HG02970 (cell line): ENCODE results near the gene RNF138.
"Not testable (repeated sequence)": the region's sequence is repeated elsewhere in the genome, so short reads cannot be mapped to it uniquely, and the experiment has no call there.

Source experiments
- ATAC-seq: cut with Tn5 transposase; IDR thresholded peaks from one replicate; pipeline ENCODE4 v1.9.1; 2021; ENCODE audit warnings: mild to moderate bottlenecking, moderate library complexity, moderate number of reproducible peaks; ENCODE audit not compliant: unreplicated experiment, low FRiP score

Gene RNF138

GRCh38 chr18:32095192-32095899 is 3.7 kb downstream of the RNF138 start:
- ATAC-seq = no peak

GRCh38 chr18:32095900-32096229 is 4.2 kb downstream of the RNF138 start:
- no peak for ATAC-seq

GRCh38 chr18:32096946-32097345 is 5.3 kb downstream of the RNF138 start:
- no peak for ATAC-seq

- ATAC-seq = no peak
Measured at GRCh38 chr18:32104516-32104915, 12.8 kb downstream of the RNF138 start.

- no peak for ATAC-seq
Measured at GRCh38 chr18:32110005-32110404, 18.3 kb downstream of the RNF138 start.

GRCh38 chr18:32111706-32112105 is 20.0 kb downstream of the RNF138 start:
- ATAC-seq = no peak

GRCh38 chr18:32112826-32113225 is 21.2 kb downstream of the RNF138 start:
- no peak for ATAC-seq

GRCh38 chr18:32114293-32114942 is 22.7 kb downstream of the RNF138 start:
- ATAC-seq = no peak

- ATAC-seq = no peak
Measured at GRCh38 chr18:32122039-32122438, 30.4 kb downstream of the RNF138 start.

- ATAC-seq = no peak
Measured at GRCh38 chr18:32126538-32126937, 34.9 kb downstream of the RNF138 start.

- no peak for ATAC-seq
Measured at GRCh38 chr18:32135625-32136024, 44.0 kb downstream of the RNF138 start.

GRCh38 chr18:32138332-32138982 is 46.8 kb downstream of the RNF138 start:
- ATAC-seq = no peak

- no peak for ATAC-seq
Measured at GRCh38 chr18:32139835-32140283, 48.2 kb downstream of the RNF138 start.

GRCh38 chr18:32148185-32148870 is 56.7 kb downstream of the RNF138 start:
- ATAC-seq = no peak

GRCh38 chr18:32152705-32153448 is 61.2 kb downstream of the RNF138 start:
- ATAC-seq = peak; percentile 70

GRCh38 chr18:32156855-32157254 is 65.2 kb downstream of the RNF138 start:
- ATAC-seq = no peak

- no peak for ATAC-seq
Measured at GRCh38 chr18:32157580-32157979, 65.9 kb downstream of the RNF138 start.

GRCh38 chr18:32158108-32158624 is 66.5 kb downstream of the RNF138 start:
- ATAC-seq = peak; percentile 61

- ATAC-seq = not testable (repeated sequence)
Measured at GRCh38 chr18:32158631-32159030, 67.0 kb downstream of the RNF138 start.

GRCh38 chr18:32160547-32160946 is 68.9 kb downstream of the RNF138 start:
- ATAC-seq = no peak
